Occipital lobe (tissue), 2 donors: ENCODE measurements around the gene APOBR. TPM values are rescaled to one million over a fixed set of nuclear protein-coding genes. Genes with fewer than 3 reads are reported as not detected.
A peak's percentile ranks its signal among the peaks of the same experiment; 100 is the strongest.
"Not testable (repeated sequence)": the region's sequence is repeated elsewhere in the genome, so short reads cannot be mapped to it uniquely, and the experiment has no call there.

Experiments
- DNase-seq: peaks from one replicate; lab custom pipeline; 2025; lab: John Stamatoyannopoulos, UW
- total RNA-seq: library from RNA; depleted of rRNA; stranded (reverse); fragments of >200 nt; gene quantifications from one replicate; pipeline ENCODE4 v1.2.3, GENCODE V29; 2014

Gene APOBR
- total RNA-seq, 1 donor from 2014 or later = not detected

DNA sequence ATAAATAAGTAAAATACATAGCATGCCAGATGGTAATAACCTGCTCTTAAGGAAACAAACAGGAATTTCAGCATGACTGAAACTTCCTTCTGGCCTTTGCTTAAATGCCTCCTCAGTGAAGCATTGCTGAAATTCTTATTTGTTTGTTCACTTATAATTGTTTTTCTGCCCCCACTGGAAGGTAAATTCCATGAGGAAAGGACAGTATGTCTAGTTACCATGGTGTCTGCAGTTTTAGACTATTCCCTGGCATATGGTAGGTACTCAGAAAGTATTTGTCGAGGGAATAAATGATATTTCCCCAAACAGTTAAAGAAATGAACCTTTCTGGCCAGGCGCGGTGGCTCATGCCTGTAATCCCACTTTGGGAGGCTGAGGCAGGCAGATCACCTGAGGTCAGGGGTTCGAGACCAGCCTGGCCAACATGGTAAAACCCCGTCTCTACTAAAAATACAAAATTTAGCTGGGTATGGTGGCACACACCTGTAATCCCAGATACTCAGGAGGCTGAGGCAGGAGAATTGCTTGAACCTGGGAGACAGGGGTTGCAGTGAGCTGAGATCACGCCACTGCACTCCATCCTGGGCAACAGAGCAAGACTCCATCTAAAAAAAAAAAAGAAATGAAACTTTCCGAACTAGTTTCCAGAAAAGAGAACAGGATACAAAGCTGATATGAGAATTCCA lies 32.8 kb downstream of the APOBR start:
- not testable (repeated sequence) for DNase-seq

GRCh38 chr16:28527985-28528384 lies 33.5 kb downstream of the APOBR start:
- DNase-seq = no peak

DNA sequence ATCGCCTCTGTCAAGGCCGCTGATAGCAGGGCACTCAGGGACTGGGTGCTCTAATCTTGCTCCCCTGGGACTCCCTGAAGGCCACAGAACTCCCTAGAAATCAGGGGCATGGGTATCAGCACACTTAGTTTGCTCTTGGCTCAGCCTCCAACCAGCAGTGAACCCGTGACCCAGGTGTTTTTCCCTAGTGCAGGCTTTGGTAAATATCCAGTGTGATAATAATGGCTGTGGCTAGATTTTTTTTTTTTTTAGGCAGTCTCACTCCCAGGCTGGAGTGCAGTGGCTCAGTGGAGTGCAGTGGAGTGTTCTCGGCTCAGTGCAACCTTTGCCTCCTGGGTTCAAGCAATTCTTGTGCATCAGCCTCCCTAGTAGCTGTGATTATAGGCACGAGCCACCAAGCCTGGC lies 34.0 kb downstream of the APOBR start:
- no peak for DNase-seq

- no peak for DNase-seq
These were observed 34.7 kb downstream of the APOBR start for GRCh38 chr16:28529124-28529523.

DNA sequence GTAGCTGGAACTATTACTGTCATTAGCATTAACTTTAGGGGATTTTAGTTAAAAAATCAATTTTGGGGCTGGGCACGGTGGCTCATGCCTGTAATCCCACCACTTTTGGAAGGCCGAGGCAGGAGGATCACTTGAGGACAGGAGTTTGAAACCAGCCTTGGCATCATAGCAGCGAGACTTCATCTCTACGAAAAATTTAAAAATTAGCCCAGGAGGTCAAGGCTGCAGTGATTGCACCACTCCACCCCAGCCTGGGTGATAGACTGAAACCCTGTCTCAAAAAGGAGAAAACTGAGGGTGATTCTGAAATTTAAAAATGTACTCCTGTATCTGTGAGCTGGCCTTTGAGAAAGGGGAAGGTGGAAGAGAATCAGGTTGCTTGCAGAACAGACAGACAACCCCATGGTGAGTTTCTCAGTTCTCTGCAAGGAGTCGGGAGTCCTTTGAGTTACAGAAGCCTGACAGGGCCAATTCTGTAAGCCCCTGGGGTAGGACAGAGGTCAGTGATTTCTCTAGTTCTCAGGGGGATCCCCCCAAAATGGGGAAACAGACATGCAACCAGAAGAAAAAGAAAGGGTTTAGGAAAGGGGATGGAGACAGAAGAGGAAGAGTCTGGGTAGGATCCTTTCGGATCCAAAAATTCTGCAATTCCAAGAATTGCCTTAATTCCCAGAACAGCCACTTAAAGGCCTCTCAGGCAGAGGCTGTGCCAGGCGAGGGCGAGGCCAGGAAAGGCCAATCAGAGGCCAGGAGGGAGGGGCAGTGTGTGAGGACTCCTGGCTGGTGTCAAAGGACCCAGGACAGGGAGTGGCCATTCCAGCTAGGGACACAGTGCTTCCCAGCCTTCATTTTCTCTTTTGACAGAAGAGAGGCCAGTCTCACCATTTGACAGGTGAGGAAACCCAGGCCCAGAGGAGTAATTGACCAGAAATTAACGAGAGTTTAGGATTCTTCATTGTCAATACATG lies 37.6 kb downstream of the APOBR start:
- no peak for DNase-seq

- DNase-seq = no peak
These were observed 38.7 kb downstream of the APOBR start for GRCh38 chr16:28532940-28533647.

GRCh38 chr16:28534542-28535373 lies 40.3 kb downstream of the APOBR start:
- no peak for DNase-seq

DNA sequence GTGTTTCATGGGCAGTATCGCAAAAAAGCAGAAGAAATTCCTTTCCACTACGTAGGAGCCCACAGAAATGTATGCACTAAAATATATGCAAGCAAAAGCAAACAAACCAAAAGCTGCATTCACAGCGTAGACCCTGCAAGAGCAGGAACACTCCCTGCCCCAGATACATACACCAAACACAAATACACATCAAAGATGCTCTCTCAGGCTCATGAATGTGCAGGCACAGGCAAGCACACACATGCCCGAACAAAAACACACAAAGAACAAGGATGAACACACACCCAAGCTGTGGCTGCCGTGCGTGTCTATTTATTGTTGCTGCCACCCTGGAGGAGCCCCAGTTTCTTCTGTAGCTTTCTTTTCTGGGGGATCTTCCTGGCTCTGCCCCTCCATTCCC lies 42.6 kb downstream of the APOBR start:
- DNase-seq = no peak

DNA sequence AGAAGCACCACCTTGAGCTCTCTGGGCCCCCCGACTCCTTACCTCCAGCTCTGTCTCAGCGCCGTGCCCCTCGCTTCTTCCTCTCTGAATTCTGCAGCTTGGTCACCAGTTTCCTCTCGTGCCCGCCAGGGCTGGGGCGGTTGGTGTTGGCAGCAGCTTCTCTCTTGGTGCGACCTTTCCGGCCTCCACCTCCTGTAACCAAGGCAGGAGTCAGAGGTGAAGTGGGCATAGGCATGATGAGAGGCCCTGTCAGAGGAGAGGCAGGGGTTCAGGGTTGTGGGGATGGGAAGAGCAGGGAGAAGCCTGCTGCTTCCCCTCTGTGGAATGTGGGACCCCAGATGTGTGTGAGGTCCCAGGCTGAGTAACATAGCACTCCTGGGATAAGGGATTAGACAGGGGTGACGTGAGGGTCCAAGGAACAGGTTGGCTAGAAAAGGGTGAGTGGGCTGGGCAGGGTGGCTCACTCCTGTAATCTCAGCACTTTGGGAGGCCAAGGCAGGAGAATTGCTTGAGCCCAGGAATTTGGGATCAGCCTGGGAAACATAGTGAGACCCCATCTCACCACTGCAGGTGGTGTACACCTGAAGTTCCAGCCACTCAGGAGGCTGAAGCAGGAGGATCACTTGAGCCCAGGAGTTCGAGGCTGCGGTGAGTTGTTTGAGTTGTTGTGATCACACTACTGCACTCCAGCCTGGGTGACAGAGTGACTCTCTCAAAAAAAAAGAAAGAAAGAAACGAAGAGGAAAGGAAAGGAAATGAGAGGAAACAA lies 43.7 kb downstream of the APOBR start:
- DNase-seq = no peak

DNA sequence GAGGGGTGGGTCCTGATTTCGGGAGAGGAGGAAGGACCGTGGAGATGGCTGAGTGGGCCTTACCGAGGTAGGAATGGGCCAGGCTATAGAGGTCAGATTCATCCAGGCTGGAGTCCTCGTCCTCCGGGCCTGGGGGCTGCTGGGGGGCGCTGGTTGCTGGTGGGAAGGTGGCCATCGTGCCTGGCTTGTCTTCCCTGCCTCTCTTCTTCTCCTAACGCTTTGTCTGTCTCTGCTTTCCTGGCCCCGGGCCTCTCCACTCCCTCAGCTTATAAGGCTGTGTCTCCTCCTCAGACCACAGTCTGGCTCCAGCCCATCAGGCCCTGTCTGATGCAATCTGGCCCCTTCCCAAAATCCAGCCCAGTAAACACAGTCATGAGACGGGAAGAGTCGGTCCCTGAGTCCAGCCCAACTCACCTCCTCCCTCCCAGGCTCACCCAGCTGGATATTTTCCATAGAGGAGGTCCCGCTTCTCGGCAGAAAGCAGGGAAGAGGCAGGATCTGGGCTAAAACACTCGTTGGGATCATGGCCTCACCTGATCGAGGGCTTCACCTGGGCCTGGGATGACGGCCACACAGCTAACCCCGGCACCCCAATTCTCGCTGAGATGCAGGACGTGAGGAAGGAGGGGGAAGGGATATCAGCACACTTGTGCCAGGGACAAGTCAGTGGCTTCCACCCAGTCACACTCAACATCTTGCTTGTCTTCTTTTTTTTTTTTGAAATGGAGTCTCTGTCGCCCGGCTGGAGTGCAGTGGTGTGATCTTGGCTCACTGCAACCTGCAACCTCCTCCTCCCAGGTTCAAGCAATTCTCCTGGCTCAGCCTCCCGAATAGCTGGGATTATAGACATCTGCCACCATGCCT lies 44.5 kb downstream of the APOBR start, which contains the start of gene NUPR1:
Gene NUPR1, minus strand, starts transcription at position 242 of the 864 bp plus-strand sequence. Its CDS starts 67 bp downstream, at position 175.
- DNase-seq = peak; percentile 28

- DNase-seq = no peak
These were observed 45.9 kb downstream of the APOBR start for GRCh38 chr16:28540346-28540745.

- no peak for DNase-seq
These were observed 48.2 kb downstream of the APOBR start for GRCh38 chr16:28542646-28543045.

- DNase-seq = no peak
These were observed 48.6 kb downstream of the APOBR start for GRCh38 chr16:28543072-28543471.

GRCh38 chr16:28544998-28545397 lies 50.6 kb downstream of the APOBR start:
- no peak for DNase-seq

GRCh38 chr16:28545964-28546363 lies 51.5 kb downstream of the APOBR start:
- not testable (repeated sequence) for DNase-seq

- no peak for DNase-seq
These were observed 52.2 kb downstream of the APOBR start for GRCh38 chr16:28546626-28547025.

DNA sequence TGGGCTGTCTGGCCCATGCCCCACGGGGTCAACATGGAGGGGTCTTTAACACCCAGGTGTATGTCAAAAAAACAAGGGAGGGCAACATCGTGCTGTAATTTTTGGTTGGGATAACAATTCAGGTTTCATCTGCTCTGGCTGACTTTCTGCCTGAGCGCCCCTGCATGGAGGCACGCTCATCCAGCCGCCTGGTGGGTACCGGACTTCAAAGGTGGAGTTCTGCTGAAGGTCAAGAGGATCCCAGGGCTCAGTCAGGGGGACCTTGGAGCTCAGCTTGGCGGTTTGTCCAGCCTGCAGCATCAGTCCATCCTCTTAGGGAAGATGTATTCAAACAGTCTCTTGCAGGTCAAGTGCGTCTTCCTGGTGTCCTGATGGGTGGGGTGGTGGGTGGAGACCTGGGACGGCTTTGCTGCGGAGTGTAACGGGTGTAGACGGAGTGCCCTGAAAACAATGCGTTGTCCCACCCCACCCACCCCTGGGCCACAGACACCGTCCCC lies 53.9 kb downstream of the APOBR start:
- no peak for DNase-seq
